Activated T-helper 1 cell treated with anti-CD3 and anti-CD28 coated beads, Interleukin-2, amount 50 U/mL, for 16 hours (primary cell): ENCODE measurements around the gene DBN1.

Experiments
- DNase-seq, 2 donors: peaks; one replicate each; pipeline ENCODE4 v3.0.0-alpha.2; 2020; ENCODE audit warnings: low read depth in 1 of 2, low spot score in 1 of 2

Gene DBN1

GRCh38 chr5:177457852-177458681, 15.4 kb downstream of the DBN1 start:
- no peak for DNase-seq

GRCh38 chr5:177456976-177457851, 16.2 kb downstream of the DBN1 start:
- DNase-seq = no peak

- DNase-seq = no peak
These were observed 16.9 kb downstream of the DBN1 start for GRCh38 chr5:177456591-177456964.

GRCh38 chr5:177455661-177456590, 17.5 kb downstream of the DBN1 start:
- DNase-seq = peak; percentile 93 to 98

- peak; percentile 81 to 91 for DNase-seq
These were observed 18.3 kb downstream of the DBN1 start for GRCh38 chr5:177455036-177455660.

- peak; percentile 88 to 96 for DNase-seq
These were observed 18.9 kb downstream of the DBN1 start for GRCh38 chr5:177454397-177455035.

GRCh38 chr5:177453852-177454396, 19.5 kb downstream of the DBN1 start:
- no peak for DNase-seq

GRCh38 chr5:177452688-177453638, 20.5 kb downstream of the DBN1 start:
- no peak for DNase-seq

- no peak for DNase-seq
These were observed 22.6 kb downstream of the DBN1 start for GRCh38 chr5:177450667-177451424.

GRCh38 chr5:177449140-177450061, 24.0 kb downstream of the DBN1 start:
- DNase-seq = no peak

GRCh38 chr5:177448244-177448950, 25.0 kb downstream of the DBN1 start:
- DNase-seq = no peak

GRCh38 chr5:177447611-177448243, 25.7 kb downstream of the DBN1 start:
- no peak for DNase-seq

GRCh38 chr5:177447066-177447610, 26.3 kb downstream of the DBN1 start:
- peak; percentile 44 to 69 for DNase-seq

- peak; percentile 39 to 67 for DNase-seq
These were observed 27.0 kb downstream of the DBN1 start, which contains the start of gene PRR7 for GRCh38 chr5:177446200-177447065. Gene PRR7, plus strand, starts transcription at chr5:177446814. Its CDS starts 8,254 bp downstream, at chr5:177455068.

GRCh38 chr5:177445917-177446199, 27.6 kb downstream of the DBN1 start:
- DNase-seq = no peak
